ENCODE data around the gene NFKB1.

Gene NFKB1

DNA sequence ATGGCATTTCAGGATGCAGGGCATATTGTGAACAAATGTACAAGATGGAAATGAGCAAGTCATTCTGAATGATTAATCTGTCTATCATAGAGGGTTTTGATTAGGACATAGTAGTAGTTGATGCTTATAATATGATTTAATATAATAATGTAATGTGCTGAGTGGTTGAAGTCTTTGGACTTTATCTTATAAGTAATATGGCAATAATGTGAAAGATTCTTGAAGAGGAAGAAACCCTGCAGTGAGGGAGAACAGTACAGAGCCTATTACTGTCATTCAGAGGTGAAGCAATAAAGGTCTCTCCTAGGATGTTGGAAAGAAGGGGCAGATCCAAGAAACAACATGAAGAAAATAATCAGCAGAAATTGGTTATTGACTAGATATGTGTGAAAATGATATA, 16.6 kb downstream of the NFKB1 start:
- TF ChIP-seq, protein P1, sequence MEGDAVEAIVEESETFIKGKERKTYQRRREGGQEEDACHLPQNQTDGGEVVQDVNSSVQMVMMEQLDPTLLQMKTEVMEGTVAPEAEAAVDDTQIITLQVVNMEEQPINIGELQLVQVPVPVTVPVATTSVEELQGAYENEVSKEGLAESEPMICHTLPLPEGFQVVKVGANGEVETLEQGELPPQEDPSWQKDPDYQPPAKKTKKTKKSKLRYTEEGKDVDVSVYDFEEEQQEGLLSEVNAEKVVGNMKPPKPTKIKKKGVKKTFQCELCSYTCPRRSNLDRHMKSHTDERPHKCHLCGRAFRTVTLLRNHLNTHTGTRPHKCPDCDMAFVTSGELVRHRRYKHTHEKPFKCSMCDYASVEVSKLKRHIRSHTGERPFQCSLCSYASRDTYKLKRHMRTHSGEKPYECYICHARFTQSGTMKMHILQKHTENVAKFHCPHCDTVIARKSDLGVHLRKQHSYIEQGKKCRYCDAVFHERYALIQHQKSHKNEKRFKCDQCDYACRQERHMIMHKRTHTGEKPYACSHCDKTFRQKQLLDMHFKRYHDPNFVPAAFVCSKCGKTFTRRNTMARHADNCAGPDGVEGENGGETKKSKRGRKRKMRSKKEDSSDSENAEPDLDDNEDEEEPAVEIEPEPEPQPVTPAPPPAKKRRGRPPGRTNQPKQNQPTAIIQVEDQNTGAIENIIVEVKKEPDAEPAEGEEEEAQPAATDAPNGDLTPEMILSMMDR (IDR thresholded peaks at IDR 0.05; ENCODE audit: borderline replicate concordance, control extremely low read depth, extremely low read depth, insufficient read depth, missing control alignments), result no peak
- in situ Hi-C loops (cut with MboI; ENCODE audit: low sequenced_read_pairs, unreplicated experiment), result no loop called here
- no peak for DNase-seq (ENCODE audit: low spot score)

DNA sequence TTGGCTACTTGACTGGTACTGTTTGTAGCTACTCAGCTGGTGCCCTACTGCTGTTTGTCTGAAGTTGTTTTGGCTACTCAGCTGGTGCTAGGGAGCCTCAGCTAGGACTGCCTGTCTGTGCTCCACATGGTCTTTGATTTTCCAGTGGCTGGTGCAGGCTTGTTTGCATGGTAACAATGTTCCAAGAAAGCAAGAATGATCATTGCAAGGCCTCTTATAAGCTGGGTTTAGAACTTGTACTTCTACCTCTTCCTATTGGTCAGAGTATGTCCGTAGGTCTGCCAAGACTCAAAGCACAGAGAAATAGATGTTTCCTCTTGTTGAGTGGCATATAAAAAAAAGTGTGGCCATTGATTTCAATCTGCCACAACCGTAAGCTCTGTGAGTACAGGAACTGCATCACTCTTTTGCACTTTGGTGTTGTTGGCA, 17.6 kb downstream of the NFKB1 start:
- TF ChIP-seq, protein P1 (IDR thresholded peaks at IDR 0.05; ENCODE audit: borderline replicate concordance, control extremely low read depth, extremely low read depth, insufficient read depth, missing control alignments), result no peak
- no peak for DNase-seq (ENCODE audit: low spot score)
- in situ Hi-C loops (cut with MboI; ENCODE audit: low sequenced_read_pairs, unreplicated experiment), result no loop called here

DNA sequence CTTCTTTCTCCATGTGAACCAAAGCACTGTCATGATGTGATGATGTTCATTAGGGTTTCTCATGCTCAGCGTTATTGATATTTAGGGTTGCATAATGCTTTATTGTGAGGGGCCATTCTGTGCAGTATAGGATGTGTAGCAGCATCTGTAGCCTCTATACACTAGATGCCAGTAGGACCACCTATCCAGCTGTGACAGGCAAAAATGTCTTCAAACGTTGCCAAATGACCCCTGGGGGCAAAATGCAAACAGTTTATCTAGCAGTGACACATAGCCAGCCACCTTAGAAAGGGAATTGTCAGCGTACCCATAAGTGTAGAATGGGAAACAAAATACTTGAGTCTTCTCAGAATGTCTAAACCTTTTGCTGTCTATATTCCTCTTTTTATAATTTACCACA, 18.8 kb downstream of the NFKB1 start:
- in situ Hi-C loops (cut with MboI; ENCODE audit: low sequenced_read_pairs, unreplicated experiment), result no loop called here
- no peak for DNase-seq (ENCODE audit: low spot score)
- TF ChIP-seq, protein P1 (IDR thresholded peaks at IDR 0.05; ENCODE audit: borderline replicate concordance, control extremely low read depth, extremely low read depth, insufficient read depth, missing control alignments), result no peak

DNA sequence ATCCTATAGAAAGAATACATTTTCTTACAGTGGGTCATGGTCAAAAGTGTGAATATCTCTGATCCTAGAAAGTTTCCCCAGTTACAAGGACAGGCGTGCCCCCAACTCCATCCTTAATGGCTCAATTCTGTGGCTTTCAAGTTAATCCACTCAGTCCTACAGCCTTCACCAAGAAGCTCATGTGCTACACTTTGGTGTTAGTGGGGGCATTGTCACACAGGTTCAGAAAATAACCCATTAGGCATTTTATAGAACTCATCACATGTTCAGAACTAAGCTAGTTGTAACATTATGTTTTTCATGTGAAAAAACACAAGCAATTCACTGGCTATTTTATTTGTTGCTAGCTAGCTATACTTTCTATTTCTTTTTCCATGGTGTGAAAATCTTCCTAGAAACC, 20.4 kb downstream of the NFKB1 start:
- TF ChIP-seq, protein P1 (IDR thresholded peaks at IDR 0.05; ENCODE audit: borderline replicate concordance, control extremely low read depth, extremely low read depth, insufficient read depth, missing control alignments), result no peak
- no peak for DNase-seq (ENCODE audit: low spot score)
- in situ Hi-C loops (cut with MboI; ENCODE audit: low sequenced_read_pairs, unreplicated experiment), result no loop called here

DNA sequence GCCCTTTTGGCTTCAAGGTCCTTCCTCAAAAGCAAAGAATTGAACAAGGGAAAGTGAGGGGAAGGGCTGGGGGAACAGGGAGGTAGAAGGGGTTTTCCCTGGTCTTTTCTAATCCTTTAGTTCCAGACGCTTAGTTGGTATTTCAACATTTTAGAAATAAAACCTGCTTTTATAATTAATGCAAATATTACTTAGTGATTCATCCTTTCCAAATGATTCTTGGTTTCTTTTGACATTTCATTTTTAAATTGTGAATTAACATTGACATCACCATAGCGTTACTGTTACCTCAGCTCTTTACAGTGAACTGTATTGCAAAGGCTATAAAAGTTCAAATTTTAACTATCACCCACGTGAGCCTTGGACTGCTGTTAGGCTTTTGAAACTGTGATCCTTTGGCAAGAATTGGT, 20.9 kb downstream of the NFKB1 start:
- TF ChIP-seq, protein P1 (IDR thresholded peaks at IDR 0.05; ENCODE audit: borderline replicate concordance, control extremely low read depth, extremely low read depth, insufficient read depth, missing control alignments), result no peak

DNA sequence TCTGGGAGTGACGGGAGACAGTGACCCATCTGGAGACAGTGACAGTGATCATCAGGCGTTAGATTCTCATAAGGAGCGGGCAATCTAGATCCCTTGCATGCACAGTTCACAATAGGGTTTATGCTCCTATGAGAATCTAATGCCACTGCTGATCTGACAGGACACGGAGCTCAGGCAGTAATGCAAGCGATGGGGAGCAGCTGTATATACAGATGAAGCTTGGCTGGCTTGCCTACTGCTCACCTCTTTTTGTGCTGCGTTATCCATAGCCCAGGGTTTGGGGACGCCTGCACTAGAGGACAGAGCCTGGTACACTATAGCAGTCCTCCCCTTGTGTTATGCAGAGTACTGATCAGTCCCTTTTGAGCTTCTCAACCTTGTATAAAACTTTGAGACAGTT, 23.5 kb downstream of the NFKB1 start:
- TF ChIP-seq, protein P1 (IDR thresholded peaks at IDR 0.05; ENCODE audit: borderline replicate concordance, control extremely low read depth, extremely low read depth, insufficient read depth, missing control alignments), result no peak
- DNase-seq (ENCODE audit: low spot score), result no peak
- in situ Hi-C loops (cut with MboI; ENCODE audit: low sequenced_read_pairs, unreplicated experiment), result no loop called here

More for the DNA sequence above, 20.9 kb downstream of the NFKB1 start:
- DNase-seq (ENCODE audit: low spot score), result no peak
- in situ Hi-C loops (cut with MboI; ENCODE audit: low sequenced_read_pairs, unreplicated experiment), result no loop called here

DNA sequence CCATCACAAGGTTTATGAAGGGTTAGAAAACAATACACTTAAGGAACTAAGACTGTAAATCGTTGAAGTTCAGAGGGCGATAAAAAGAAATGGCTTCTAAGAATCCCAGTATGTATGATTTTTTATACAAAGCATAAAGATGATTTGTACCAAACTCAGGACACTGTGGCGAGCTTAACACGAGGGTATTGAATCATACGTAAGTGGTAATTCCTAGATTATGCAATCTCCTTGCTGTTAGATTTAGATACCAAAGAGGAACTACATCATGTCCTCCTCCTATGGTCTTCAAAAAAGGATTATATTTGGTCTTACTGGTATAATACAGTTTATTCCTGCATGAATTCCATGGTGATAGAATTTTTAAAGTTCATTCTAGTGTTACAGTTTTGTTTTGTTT, 23.9 kb downstream of the NFKB1 start:
- in situ Hi-C loops (cut with MboI; ENCODE audit: low sequenced_read_pairs, unreplicated experiment), result no loop called here
- no peak for DNase-seq (ENCODE audit: low spot score)
- TF ChIP-seq, protein P1 (IDR thresholded peaks at IDR 0.05; ENCODE audit: borderline replicate concordance, control extremely low read depth, extremely low read depth, insufficient read depth, missing control alignments), result no peak

All from GM13976 (cell line).